Adrenal gland (tissue), 12 donors: ENCODE data around the gene PRM1. TPM values are rescaled to one million over a fixed set of nuclear protein-coding genes. Genes with fewer than 3 reads are reported as not detected.
A peak's percentile ranks its signal among the peaks of the same experiment; 100 is the strongest.

ENCODE experiments used
- DNase-seq, 7 donors: peaks; one replicate each; pipeline ENCODE4 v3.0.0-alpha.2; 2019 to 2020
- H3K27ac ChIP-seq, 5 donors: fragments of 200-600 bp; sonication (generic) in 4 of 5; 1 replicate in 3 of 5; 2 replicates in 2 of 5; pipeline versions ENCODE4 v1.5.1 to v1.8.0; 2016 to 2020; ENCODE audit warnings: mild to moderate bottlenecking in 1 of 5
- H3K27me3 ChIP-seq: fragments of 200-600 bp; 2 replicates; pipeline ENCODE4 v1.8.0; 2021
- H3K36me3 ChIP-seq, 2 donors: fragments of 200-600 bp; replicated peaks in 1 of 2; 1 replicate in 1 of 2; 2 replicates in 1 of 2; pipeline versions ENCODE4 v1.5.1 to v1.8.0; 2018 to 2022
- H3K4me1 ChIP-seq, 2 donors: fragments of 200-600 bp; replicated peaks in 1 of 2; 1 replicate in 1 of 2; 2 replicates in 1 of 2; pipeline versions ENCODE4 v1.5.1 to v1.8.0; 2018 to 2021
- H3K4me3 ChIP-seq, 4 donors: fragments of 200-600 bp; sonication (generic) in 3 of 4; one replicate each; pipeline ENCODE4 v1.5.1; 2016 to 2018
- H3K9me3 ChIP-seq, 3 donors: fragments of 200-600 bp; sonication (generic) in 1 of 3; replicated peaks in 1 of 3; 1 replicate in 2 of 3; 2 replicates in 1 of 3; pipeline versions ENCODE4 v1.5.1 to v1.8.0; 2016 to 2021
- POLR2A ChIP-seq, 2 donors: fragments of 450-650 bp; IDR thresholded peaks; one replicate each; pipeline ENCODE4 v1.6.1; 2017; ENCODE audit warnings: antibody characterized with exemption in 2 of 2, mild to moderate bottlenecking in 2 of 2, moderate library complexity in 1 of 2
- WGBS, 4 donors: extraction: QIAGEN DNeasy Blood & Tissue Kit in 2 of 4; methylation state at CpG; one replicate each; pipeline versions ENCODE4 v1.1.5 to v1.1.7; 2013 to 2017; 5-methylcytosine and 5-hydroxymethylcytosine counted together
- intact Hi-C, 2 donors: fragments of 100-400 bp; cut with DNase I; formaldehyde crosslinking; loops; one replicate each; pipeline versions ENCODE4 v1.14.1 to v1.15.0; 2022 to 2023
- polyA plus RNA-seq, 3 donors: library from polyadenylated mRNA; stranded (reverse); fragments of 200-250 nt in 2 of 3; fragments of 350-450 nt in 1 of 3; fragmentation: Illumina TruSeq in 1 of 3; extraction: RNeasy Lipid Tissue Mini Kit (QIAGEN cat#74804) in 1 of 3; gene quantifications; one replicate each; pipeline ENCODE4 v1.2.3, GENCODE V29; 2013 to 2014
- total RNA-seq, 9 donors: library from RNA; depleted of rRNA in 4 of 9; stranded (reverse); fragments of >200 nt in 4 of 9; fragments of 120-200 nt in 1 of 9; fragmentation: NEBNext Ultra II Directional in 1 of 9; extraction: Animal tissue kit (Norgen Biotek cat#: 25700) in 1 of 9; gene quantifications; one replicate each; pipeline versions ENCODE4 v1.1.0 to v1.2.4, GENCODE V29; 2013 to 2023
- TF ChIP-seq, protein P1 (sequence below), 6 experiments: fragments of 450-650 bp in 4 of 6; fragments of 200-600 bp in 2 of 6; sonication (generic) in 1 of 6; IDR thresholded peaks; 1 replicate in 5 of 6; 2 replicates in 1 of 6; pipeline versions ENCODE4 v1.5.1 to v1.8.0; 2016 to 2021; ENCODE audit warnings: antibody characterized with exemption in 6 of 6, mild to moderate bottlenecking in 2 of 6, moderate library complexity in 1 of 6
- donor health status: healthy with polysubstance abuse.
- donor health status: Bipolar disorder and iron deficiency.
- donor health status: DM: yes; HTN: yes; CAD: no.
- donor health status: DM: no; HTN: no; CAD: no.
- donor health status: DM: no; HTN: no; CAD: no.
- donor health status: DM: yes; HTN: yes; CAD: no.

PRM1 gene
- total and polyA plus RNA-seq, 12 donors, result not detected

DNA sequence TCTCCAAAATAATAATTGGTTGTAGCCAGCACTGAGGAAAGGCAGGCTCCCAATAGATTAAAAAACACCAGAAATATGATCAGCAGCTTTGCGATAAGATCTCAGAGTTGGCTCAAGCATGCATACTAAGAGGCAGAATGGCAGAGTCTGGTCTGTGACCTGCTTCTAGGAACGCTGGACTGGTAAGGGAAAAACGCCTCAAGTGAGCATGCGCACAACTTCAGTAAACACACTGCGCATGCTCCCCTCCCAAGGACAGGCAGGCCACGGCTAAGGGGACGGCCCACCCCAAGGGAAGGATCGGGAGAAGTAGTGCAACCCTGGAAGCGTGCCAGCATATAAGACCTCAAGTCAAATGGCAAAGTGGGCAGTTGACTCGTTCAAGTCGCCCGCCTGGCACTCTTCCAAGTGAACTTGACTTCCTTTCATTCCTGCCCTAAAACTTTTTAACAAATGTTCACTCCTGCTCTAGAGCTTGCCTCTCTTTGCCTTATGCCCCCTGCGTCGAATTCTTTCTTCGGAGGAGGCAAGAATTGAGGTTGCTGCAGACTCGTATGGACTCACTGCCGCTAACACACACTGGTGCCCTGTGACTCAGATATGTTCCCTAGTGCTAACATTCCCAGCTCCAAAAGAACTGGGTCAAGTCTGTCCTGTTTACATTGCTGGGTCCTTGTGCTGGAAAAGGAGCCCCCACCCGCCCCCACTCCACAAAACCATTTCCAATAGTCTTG lies 22.4 kb upstream of the PRM1 start:
- Histone ChIP-seq H3K4me1 (no peaks in the 10 kb centered on the region), H3K9me3 (no peaks in the 10 kb centered on the region), H3K27me3 (no peaks in the 10 kb centered on the region), H3K4me3 (no peak overlapping the region), H3K36me3 (no peaks in the 10 kb centered on the region), H3K27ac (no peak overlapping the region)
- 58 to 68% (median 65%) methylated on average over 18 of the region's 18 CpGs for WGBS, 4 donors
- DNase-seq, result peak in 3 of 7 donors; percentile 29 to 50 (median 36)
- TF ChIP-seq, protein P1, sequence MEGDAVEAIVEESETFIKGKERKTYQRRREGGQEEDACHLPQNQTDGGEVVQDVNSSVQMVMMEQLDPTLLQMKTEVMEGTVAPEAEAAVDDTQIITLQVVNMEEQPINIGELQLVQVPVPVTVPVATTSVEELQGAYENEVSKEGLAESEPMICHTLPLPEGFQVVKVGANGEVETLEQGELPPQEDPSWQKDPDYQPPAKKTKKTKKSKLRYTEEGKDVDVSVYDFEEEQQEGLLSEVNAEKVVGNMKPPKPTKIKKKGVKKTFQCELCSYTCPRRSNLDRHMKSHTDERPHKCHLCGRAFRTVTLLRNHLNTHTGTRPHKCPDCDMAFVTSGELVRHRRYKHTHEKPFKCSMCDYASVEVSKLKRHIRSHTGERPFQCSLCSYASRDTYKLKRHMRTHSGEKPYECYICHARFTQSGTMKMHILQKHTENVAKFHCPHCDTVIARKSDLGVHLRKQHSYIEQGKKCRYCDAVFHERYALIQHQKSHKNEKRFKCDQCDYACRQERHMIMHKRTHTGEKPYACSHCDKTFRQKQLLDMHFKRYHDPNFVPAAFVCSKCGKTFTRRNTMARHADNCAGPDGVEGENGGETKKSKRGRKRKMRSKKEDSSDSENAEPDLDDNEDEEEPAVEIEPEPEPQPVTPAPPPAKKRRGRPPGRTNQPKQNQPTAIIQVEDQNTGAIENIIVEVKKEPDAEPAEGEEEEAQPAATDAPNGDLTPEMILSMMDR (IDR thresholded peaks at IDR 0.05), result no peak
- intact Hi-C loops, result no loop called here

DNA sequence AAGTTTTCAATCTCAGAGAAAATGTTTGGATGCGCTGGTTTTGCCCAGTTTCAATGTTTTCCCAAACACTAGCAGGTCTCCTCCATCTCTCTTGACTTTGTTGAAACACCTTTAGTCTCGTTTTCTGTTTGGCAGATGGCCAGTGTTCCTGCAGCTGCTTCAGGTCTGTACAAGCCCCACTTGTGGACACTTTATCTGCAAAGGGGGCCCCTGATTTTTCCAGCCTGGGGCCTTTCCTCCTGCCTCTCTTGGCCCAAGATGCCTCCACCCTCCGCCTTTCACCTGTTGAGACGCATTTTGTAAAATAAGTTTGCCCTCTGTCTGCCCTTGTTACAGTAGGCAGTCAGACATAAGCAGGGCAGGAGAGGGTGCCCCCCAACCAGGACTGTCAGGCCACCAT lies 21.8 kb upstream of the PRM1 start:
- WGBS, 4 donors, result 79 to 89% (median 83%) methylated on average over 4 of the region's 4 CpGs
- Histone ChIP-seq H3K27ac (no peak overlapping the region), H3K36me3 (no peaks in the 10 kb centered on the region), H3K4me3 (no peak overlapping the region), H3K9me3 (no peaks in the 10 kb centered on the region), H3K4me1 (no peaks in the 10 kb centered on the region), H3K27me3 (no peaks in the 10 kb centered on the region)
- intact Hi-C loops, result no loop called here
- no peak for DNase-seq
- TF ChIP-seq, protein P1 (IDR thresholded peaks at IDR 0.05), result no peak
- no peak for TF ChIP-seq POLR2A (IDR thresholded peaks at IDR 0.05)

DNA sequence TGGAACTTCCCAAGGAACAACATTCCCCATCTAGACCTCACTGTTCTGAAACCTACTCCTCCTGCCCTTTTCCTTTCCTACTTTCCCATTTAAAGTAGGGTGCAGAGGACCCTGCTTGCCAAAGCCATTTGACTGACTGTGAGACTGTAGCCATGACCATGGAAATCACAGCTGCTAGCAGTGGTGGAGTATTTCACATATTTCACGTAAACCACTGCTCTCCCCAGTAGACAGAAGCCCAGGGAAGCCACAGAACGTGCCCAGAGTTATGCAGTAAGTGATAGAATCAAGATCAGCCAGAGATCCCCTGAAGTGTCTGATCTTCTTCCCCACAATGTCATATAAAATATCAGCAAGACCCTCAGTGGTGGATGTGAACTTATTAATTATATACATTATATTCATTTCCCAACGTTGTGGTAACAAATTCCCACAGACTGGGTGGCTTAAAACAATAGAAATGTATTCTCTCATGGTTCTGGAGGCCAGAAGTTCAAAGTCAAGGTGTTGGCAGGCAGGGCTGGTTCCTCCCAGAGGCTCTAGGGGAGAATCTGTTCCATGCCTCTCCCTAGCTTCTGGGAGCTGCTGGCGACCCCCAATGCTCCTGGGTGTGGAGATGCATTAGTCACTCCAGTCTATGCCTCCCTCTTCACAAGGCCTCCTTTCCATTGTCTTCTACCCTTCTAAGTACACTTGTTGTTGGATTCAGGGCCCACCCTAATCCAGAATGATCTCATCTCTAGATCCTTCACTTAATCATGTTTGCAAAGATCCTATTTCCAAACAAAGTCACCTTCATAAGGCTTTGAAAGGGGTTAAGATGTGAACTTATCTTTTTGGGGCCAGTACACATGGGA lies 20.7 kb upstream of the PRM1 start:
- intact Hi-C loops, result no loop called here
- WGBS, 4 donors, result 58 to 85% (median 71%) methylated on average over 4 of the region's 4 CpGs
- TF ChIP-seq, protein P1 (IDR thresholded peaks at IDR 0.05), result no peak
- TF ChIP-seq POLR2A (IDR thresholded peaks at IDR 0.05), result no peak

DNA sequence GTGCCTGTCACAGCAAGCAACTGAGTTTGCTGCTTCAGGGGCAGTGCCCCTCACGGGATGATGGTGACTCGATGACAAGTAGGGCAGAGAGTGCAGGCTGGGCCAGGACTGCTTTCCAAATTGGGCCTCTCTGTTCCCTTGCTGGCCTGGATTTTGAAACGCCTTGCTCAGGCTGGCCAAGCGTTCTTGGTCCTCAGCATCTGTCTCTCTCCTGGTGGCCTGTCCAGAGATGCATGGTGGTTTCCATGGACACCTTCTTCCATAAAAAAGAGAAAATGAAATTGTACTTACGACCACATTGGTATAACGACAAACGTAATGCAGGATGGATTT lies 19.4 kb upstream of the PRM1 start:
- no peak for DNase-seq
- Histone ChIP-seq H3K9me3 (no peaks in the 10 kb centered on the region), H3K4me1 (peaks cover 0 to 7% of the 10 kb centered on the region in 2 donors), H3K36me3 (no peaks in the 10 kb centered on the region), H3K4me3 (no peak overlapping the region), H3K27ac (no peak overlapping the region), H3K27me3 (no peaks in the 10 kb centered on the region)
- TF ChIP-seq, protein P1 (IDR thresholded peaks at IDR 0.05), result no peak
- TF ChIP-seq POLR2A (IDR thresholded peaks at IDR 0.05), result no peak
- intact Hi-C loops, result no loop called here
- 86 to 91% (median 88%) methylated on average over 7 of the region's 7 CpGs for WGBS, 4 donors

More for the DNA sequence above, 20.7 kb upstream of the PRM1 start:
- H3K27me3 ChIP-seq, result no peaks in the 10 kb centered on the region
- no peak for DNase-seq
- no peaks in the 10 kb centered on the region for H3K36me3 ChIP-seq
- H3K9me3 ChIP-seq, result no peaks in the 10 kb centered on the region
- no peak overlapping the region for H3K4me3 ChIP-seq
- H3K4me1 ChIP-seq, result peaks cover 0 to 7% of the 10 kb centered on the region in 2 donors
- no peak overlapping the region for H3K27ac ChIP-seq
